Large intestine (tissue), 3 donors: ENCODE measurements around the gene ABCB8. TPM values are rescaled to one million over a fixed set of nuclear protein-coding genes. Genes with fewer than 3 reads are reported as not detected.

Experiments used
- DNase-seq, 2 donors: peaks; one replicate each; pipeline versions ENCODE4 v3.0.0 to v3.0.0-alpha.2; 2013
- H3K27ac ChIP-seq: one replicate; pipeline ENCODE4 v1.5.1; 2013; ENCODE audit warnings: low read length
- H3K27me3 ChIP-seq: 2 replicates; pipeline ENCODE4 v1.6.1; 2013; ENCODE audit warnings: low read length; ENCODE audit not compliant: control insufficient read depth, insufficient read depth
- H3K36me3 ChIP-seq: 2 replicates; pipeline ENCODE4 v1.6.1; 2013; ENCODE audit warnings: low read length; ENCODE audit not compliant: control insufficient read depth, insufficient read depth
- H3K4me1 ChIP-seq: one replicate; pipeline ENCODE4 v1.6.1; 2013; ENCODE audit warnings: low read length; ENCODE audit not compliant: control insufficient read depth, insufficient read depth
- H3K4me3 ChIP-seq: one replicate; pipeline ENCODE4 v1.5.1; 2013; ENCODE audit warnings: low read length
- H3K9me3 ChIP-seq: one replicate; pipeline ENCODE4 v1.6.1; 2013; ENCODE audit warnings: mild to moderate bottlenecking, low read depth, low read length, moderate library complexity; ENCODE audit not compliant: control insufficient read depth
- WGBS: methylation state at CpG from one replicate; pipeline ENCODE4 v1.1.5; 2013; ENCODE audit warnings: low lambda C conversion rate; ENCODE audit not compliant: insufficient coverage; 5-methylcytosine and 5-hydroxymethylcytosine counted together
- polyA plus RNA-seq: library from polyadenylated mRNA; unstranded; fragments of 120-200 nt; gene quantifications from one replicate; pipeline ENCODE4 v1.2.1, GENCODE V29; 2013

ABCB8 gene
- polyA plus RNA-seq, 1 donor, result 24.2 TPM

DNA sequence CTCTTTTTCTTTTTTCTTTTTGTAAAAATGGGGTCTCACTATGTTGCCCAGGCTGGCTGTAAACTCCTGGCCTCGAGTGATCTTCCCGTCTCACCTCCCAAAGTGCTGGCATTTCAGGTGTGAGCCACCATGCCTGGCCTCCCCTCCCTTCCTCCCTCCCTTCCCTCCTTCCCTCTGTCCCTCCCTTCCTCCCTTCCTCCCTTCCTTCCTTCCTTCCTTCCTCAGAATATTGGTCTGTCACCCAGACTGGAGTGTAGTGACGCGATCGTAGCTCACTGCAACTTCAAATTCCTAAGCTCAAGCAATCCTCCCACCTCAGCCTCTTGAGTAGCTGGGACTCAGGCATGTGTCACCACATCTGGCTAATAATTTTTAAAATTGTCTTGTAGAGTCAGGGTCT, 66.4 kb downstream of the ABCB8 start:
- Histone ChIP-seq H3K4me3 (no peak overlapping the region), H3K36me3 (peaks cover 5% of the 10 kb centered on the region), H3K9me3 (no peaks in the 10 kb centered on the region), H3K27me3 (no peaks in the 10 kb centered on the region), H3K4me1 (peaks cover 10% of the 10 kb centered on the region), H3K27ac (no peak overlapping the region)
- 94% methylated on average over 3 of the region's 5 CpGs for WGBS
- no peak for DNase-seq

DNA sequence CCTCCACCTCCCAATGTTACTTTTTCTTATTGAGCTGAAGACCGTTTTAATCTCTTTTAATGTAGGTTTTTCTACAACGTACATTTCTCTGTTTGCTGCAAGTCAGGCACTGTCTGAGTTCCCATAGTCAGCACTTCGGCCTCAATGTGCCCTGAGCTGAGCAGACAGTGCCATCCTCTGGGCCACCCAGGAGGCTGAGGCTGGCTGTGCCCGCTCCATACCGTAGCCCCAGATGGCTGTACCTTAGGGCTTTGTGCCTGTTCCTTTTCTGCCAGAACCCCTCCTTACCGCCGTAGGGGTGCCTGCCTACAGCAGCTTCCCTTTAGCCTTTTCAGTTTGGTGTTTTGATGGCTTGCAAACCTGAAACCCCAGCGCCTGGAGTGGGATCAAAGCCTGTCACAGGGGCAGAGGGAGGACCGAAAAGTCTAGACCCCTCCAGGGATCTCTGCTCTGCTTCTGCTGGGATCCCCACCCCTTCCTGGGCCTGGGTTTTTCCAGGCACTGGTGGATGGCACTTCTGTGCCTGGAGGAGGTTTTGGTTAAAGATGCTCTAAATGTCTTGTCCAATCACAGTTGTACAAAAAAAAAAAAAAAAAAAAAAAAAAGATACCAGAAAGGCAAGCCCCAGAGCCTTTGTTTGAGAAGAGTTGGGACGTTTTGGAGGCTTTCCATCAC, 67.0 kb downstream of the ABCB8 start:
- H3K9me3 ChIP-seq, result no peaks in the 10 kb centered on the region
- no CpG with 5 or more reads among the region's 10 CpGs for WGBS
- no peaks in the 10 kb centered on the region for H3K27me3 ChIP-seq
- H3K4me1 ChIP-seq, result peaks cover 8% of the 10 kb centered on the region
- no peak overlapping the region for H3K27ac ChIP-seq
- peaks cover 5% of the 10 kb centered on the region for H3K36me3 ChIP-seq
- DNase-seq, result no peak
- no peak overlapping the region for H3K4me3 ChIP-seq

DNA sequence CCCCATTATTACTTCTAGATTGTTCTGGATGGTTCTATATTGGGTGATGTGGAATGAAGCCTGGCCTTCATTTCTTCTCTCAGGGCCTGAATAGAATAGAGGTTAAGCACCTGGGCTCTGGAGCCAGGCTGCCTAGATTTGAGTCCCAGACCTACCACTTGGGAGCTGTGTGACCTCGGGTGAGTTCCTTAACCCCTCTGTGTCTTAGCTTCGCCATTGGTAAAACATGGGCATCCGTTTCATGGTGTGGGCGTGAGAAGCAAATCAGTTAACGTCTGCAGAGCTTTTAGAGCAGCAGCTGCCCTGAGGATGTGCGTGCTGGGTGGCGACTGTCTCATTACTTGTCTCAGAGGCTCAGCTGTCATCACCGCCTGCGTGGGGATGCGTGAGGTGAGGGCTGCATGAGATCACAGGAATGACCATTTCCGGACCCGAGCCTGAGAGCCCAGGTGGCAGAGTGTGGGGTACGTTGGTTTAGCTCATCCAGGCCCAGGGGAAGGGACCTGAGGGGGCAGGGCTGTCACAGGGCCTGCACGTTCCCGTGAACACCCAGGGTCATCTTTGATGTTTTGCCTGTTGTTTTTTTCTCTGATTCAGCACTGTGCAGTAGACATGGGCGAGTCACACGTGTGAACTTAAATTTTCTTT, 67.7 kb downstream of the ABCB8 start:
- Histone ChIP-seq H3K27ac (no peak overlapping the region), H3K4me1 (peaks cover 6% of the 10 kb centered on the region), H3K9me3 (no peaks in the 10 kb centered on the region), H3K27me3 (no peaks in the 10 kb centered on the region), H3K4me3 (no peak overlapping the region), H3K36me3 (peaks cover 5% of the 10 kb centered on the region)
- no peak for DNase-seq
- WGBS, result 80% methylated on average over 1 of the region's 17 CpGs

Other genes with a start within 250 kb of the ABCB8 start
- 291 TPM for gene TMEM176B, start 228.1 kb upstream of the ABCB8 start, polyA plus RNA-seq
- 300 TPM for gene TMEM176A, start 227.7 kb upstream of the ABCB8 start, polyA plus RNA-seq
- 206 TPM for gene AOC1, start 175.9 kb upstream of the ABCB8 start, polyA plus RNA-seq
- gene KCNH2, start 50.1 kb upstream of the ABCB8 start, polyA plus RNA-seq, result 8.1 TPM
- gene NOS3, start 37.4 kb upstream of the ABCB8 start, polyA plus RNA-seq, result 10.3 TPM
- gene ATG9B, start 4.0 kb upstream of the ABCB8 start, polyA plus RNA-seq, result 1.8 TPM
- 6.9 TPM for gene ASIC3, start 20.1 kb downstream of the ABCB8 start, polyA plus RNA-seq
- gene CDK5, start 29.4 kb downstream of the ABCB8 start, polyA plus RNA-seq, result 12.8 TPM
- 107 TPM for gene SLC4A2, start 31.1 kb downstream of the ABCB8 start, polyA plus RNA-seq
- gene FASTK, start 52.4 kb downstream of the ABCB8 start, polyA plus RNA-seq, result 90.4 TPM
- gene TMUB1, start 55.0 kb downstream of the ABCB8 start, polyA plus RNA-seq, result 61.8 TPM
- 58.0 TPM for gene AGAP3, start 58.0 kb downstream of the ABCB8 start, polyA plus RNA-seq
- gene GBX1, start 139.2 kb downstream of the ABCB8 start, polyA plus RNA-seq, result 0.07 TPM
- gene ASB10, start 158.8 kb downstream of the ABCB8 start, polyA plus RNA-seq, result not detected
- not detected for gene H2BK1, start 182.0 kb downstream of the ABCB8 start, polyA plus RNA-seq
- gene ABCF2, start 198.8 kb downstream of the ABCB8 start, polyA plus RNA-seq, result 19.1 TPM
- gene CHPF2, start 204.0 kb downstream of the ABCB8 start, polyA plus RNA-seq, result 25.1 TPM
- 29.1 TPM for gene SMARCD3, start 220.2 kb downstream of the ABCB8 start, polyA plus RNA-seq